WERI-Rb-1 (cell line): Measurements from ENCODE around the gene OXT.

Experiments used
- DNase-seq: peaks from one replicate; pipeline ENCODE4 v3.0.0-alpha.2; 2020
- H3K27ac ChIP-seq: fragments of 250-450 bp; sonication (Bioruptor Pico); 2 replicates; pipeline ENCODE4 v1.5.1; 2020; ENCODE audit warnings: mild to moderate bottlenecking, moderate library complexity
- H3K27me3 ChIP-seq: fragments of 250-450 bp; sonication (Bioruptor Pico); 2 replicates; pipeline ENCODE4 v1.5.1; 2021; ENCODE audit warnings: mild to moderate bottlenecking, low read depth, moderate library complexity; ENCODE audit not compliant: insufficient read depth, severe bottlenecking
- H3K36me3 ChIP-seq: fragments of 250-450 bp; sonication (Bioruptor Pico); 2 replicates; pipeline ENCODE4 v1.5.1; 2020; ENCODE audit warnings: mild to moderate bottlenecking, moderate library complexity
- H3K4me3 ChIP-seq: 2 replicates; pipeline ENCODE4 v1.5.1; 2011; ENCODE audit warnings: low read depth, mild to moderate bottlenecking, control low read depth, low read length
- H3K9me3 ChIP-seq: fragments of 250-450 bp; sonication (Bioruptor Pico); 2 replicates; pipeline ENCODE4 v1.5.1; 2021; ENCODE audit warnings: mild to moderate bottlenecking, moderate library complexity; ENCODE audit not compliant: severe bottlenecking
- CTCF ChIP-seq: IDR thresholded peaks from 2 replicates; pipeline ENCODE4 v1.5.1; 2011; ENCODE audit warnings: low read depth, mild to moderate bottlenecking, control low read depth, inconsistent platforms, low read length

Gene OXT

GRCh38 chr20:3088031-3088430 is 16.6 kb downstream of the OXT start:
- no peaks in the 10 kb centered on the region for H3K27me3 ChIP-seq
- H3K9me3 ChIP-seq, result no peaks in the 10 kb centered on the region
- no peak for TF ChIP-seq CTCF
- H3K4me3 ChIP-seq, result no peak overlapping the region
- no peaks in the 10 kb centered on the region for H3K36me3 ChIP-seq
- H3K27ac ChIP-seq, result no peak overlapping the region
- no peak for DNase-seq

- no peak for TF ChIP-seq CTCF
- no peaks in the 10 kb centered on the region for H3K27me3 ChIP-seq
Observed at GRCh38 chr20:3090565-3090964, 19.1 kb downstream of the OXT start.

DNA sequence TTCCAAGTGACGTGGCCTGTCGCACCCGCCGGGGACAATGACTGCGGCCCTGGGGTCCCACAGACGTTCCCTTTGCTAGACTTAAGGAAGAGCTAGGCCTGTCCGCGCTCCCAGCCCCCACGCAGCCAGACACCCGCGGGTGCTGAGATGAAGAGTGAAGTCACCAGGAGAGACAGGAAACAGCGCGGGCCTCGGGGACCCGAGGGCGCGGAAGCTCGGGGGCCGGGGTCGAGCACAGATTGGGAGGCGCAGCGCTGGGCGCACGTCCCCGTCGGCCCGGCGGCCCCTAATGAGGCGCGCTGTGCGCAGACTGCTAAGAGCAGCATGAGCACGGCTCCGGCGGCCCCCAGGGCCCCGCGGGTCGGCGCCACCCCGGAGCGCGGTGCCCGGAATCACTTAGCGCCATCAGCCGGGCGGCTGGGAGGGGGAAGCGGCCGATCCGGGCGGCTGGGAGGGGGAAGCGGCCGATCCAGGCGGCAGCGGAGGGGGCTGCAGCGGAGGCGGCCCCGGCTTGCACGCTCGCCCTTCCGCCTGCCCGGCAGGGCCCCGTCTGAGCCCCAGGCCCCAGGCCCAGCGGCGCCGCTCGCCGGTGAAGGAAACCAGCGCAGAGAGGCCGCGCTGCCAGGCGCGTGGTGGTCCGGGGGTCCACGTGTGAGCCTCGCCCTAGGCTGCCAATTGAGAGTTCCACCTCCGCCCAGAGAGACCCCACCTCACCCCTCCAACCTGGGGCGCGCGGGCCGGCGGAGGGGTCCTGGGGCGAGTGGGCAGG is 21.4 kb downstream of the OXT start:
- H3K27ac ChIP-seq, result no peak overlapping the region
- TF ChIP-seq CTCF, result no peak

More at GRCh38 chr20:3090565-3090964, 19.1 kb downstream of the OXT start:
- Histone ChIP-seq H3K36me3 (no peaks in the 10 kb centered on the region), H3K4me3 (no peak overlapping the region), H3K27ac (no peak overlapping the region), H3K9me3 (no peaks in the 10 kb centered on the region)
- no peak for DNase-seq

DNA sequence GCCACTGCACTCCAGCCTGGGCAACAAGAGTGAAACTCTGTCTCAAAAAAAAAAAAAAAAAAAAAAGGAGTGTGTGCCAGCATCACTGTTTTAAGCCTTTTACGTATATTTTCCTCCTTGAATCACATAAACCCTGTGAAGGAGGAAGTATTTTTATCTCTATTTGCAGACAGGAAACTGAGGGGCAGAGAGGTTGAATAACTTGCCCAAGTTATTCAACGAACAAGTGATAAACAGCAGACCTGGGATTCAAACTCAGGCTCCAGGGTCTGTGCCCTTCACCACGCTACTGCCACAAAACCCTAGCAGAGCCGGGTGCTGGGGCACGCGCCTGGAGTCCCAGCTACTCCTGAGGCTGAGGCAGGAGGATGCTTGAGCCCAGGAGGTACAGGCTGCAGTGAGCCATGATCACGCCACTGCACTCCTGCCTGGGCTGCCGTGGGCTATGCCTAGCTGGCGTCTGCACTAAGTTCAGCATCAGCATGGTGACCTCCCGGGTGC is 22.5 kb downstream of the OXT start:
- H3K9me3 ChIP-seq, result no peaks in the 10 kb centered on the region
- no peak overlapping the region for H3K27ac ChIP-seq
- no peak for TF ChIP-seq CTCF
- no peaks in the 10 kb centered on the region for H3K27me3 ChIP-seq
- DNase-seq, result no peak
- H3K36me3 ChIP-seq, result no peaks in the 10 kb centered on the region
- no peak overlapping the region for H3K4me3 ChIP-seq

More for the DNA sequence above, 21.4 kb downstream of the OXT start:
- DNase-seq, result no peak
- Histone ChIP-seq H3K4me3 (no peak overlapping the region), H3K27me3 (no peaks in the 10 kb centered on the region), H3K36me3 (no peaks in the 10 kb centered on the region), H3K9me3 (no peaks in the 10 kb centered on the region)

DNA sequence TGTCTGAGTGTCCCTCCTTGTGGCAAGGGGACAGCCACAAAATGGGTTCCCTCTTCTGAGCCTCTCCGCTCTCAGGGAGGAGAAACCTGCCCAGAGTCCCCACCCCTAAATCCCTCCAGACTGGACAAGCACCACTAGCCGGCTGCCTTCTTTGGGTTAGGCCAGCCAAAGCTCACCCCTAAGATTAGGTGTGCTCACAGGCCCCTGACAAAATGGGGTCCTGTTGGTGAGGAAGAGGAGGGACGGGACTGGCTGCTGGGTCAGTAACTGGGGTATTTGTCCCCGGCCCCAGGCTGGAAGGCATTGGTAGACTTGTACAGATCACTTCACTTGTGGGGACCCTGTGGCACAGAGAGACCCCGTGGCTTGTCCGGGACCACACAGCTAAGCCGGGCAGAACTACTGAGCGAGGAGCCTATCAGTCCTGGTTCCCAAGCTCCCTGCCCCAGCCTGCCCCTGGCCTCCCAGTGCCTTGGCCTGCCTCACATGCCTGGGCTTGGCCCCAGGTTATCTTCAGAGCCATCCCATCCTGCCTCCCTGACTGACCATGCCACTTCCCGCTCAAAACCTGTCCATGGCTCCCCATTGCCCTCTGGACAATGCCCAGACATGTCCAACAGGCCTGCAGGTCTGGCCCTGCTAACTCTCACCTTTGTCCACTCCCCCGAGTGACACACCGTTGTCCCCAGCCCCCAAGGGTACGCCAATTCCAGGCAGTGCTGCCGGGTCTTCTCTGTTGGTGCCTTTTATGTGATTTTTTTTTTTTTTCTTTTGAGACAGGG is 23.6 kb downstream of the OXT start:
- no peaks in the 10 kb centered on the region for H3K27me3 ChIP-seq
- no peak overlapping the region for H3K4me3 ChIP-seq
- no peak overlapping the region for H3K27ac ChIP-seq
- no peaks in the 10 kb centered on the region for H3K36me3 ChIP-seq
- TF ChIP-seq CTCF, result no peak
- H3K9me3 ChIP-seq, result no peaks in the 10 kb centered on the region
- no peak for DNase-seq
